HCT116 (cell line): ENCODE data around the gene CAPN15. TPM values are rescaled to one million over a fixed set of nuclear protein-coding genes. Genes with fewer than 3 reads are reported as not detected.

Source experiments
- ATAC-seq: fragments of 200-7000 bp; cut with Tn5 transposase; 2 replicates; pipeline ENCODE4 v1.9.1; 2020; ENCODE audit warnings: mild to moderate bottlenecking, moderate library complexity
- BruUV-seq: library from RNA; stranded (reverse); fragments of 400-500 nt; replicated peaks from 2 replicates; lab custom pipeline; 2021; lab: Mats Ljungman, UMichigan
- CTCF ChIA-PET: fragments of 300-600 bp; sonication (Branson Sonifier 250); formaldehyde crosslinking; loops from one replicate; lab custom pipeline; 2021; ENCODE audit warnings: antibody characterized with exemption; lab: Charles Lee
- POLR2A ChIA-PET: fragments of 300-600, 350-600 bp; sonication (Branson Sonifier 250); formaldehyde crosslinking; loops from one replicate; lab custom pipeline; 2021; ENCODE audit warnings: antibody characterized with exemption; lab: Charles Lee
- RAD21 ChIA-PET, 2 experiments: fragments of 300-600 bp; sonication (Branson Sonifier 250); formaldehyde crosslinking; loops; one replicate each; lab custom pipeline; 2023; ENCODE audit warnings: low total read pairs in 2 of 2; ENCODE audit not compliant: uncharacterized antibody in 2 of 2, unreplicated experiment in 2 of 2, low non-redundant PET in 1 of 2; lab: Charles Lee
- DNase-seq: peaks from one replicate; pipeline ENCODE4 v3.0.0-alpha.2; 2010; ENCODE audit warnings: low read depth, low spot score
- H2AFZ ChIP-seq: fragments of 200-600 bp; shearing (Covaris generic), sonication (generic); 2 replicates; pipeline ENCODE4 v1.6.1; 2017; ENCODE audit warnings: low read depth, mixed run types, mixed read lengths, antibody characterized with exemption, low read length; ENCODE audit not compliant: poor library complexity, severe bottlenecking
- H3K27ac ChIP-seq: 2 replicates; pipeline ENCODE4 v1.5.1; 2012; ENCODE audit warnings: low read depth, low read length
- H3K27me3 ChIP-seq: fragments of 200-600 bp; sonication (generic); 2 replicates; pipeline ENCODE4 v1.6.1; 2016; ENCODE audit warnings: mixed run types, low read length, mixed read lengths; ENCODE audit not compliant: insufficient read depth
- H3K36me3 ChIP-seq, 2 experiments: fragments of 200-500 bp in 1 of 2; fragments of 200-600 bp in 1 of 2; sonication (Bioruptor generic) in 1 of 2; sonication (generic) in 1 of 2; 2 replicates each; pipeline versions ENCODE4 v1.5.1 to v1.6.1; 2014 to 2016; ENCODE audit warnings: low read length in 2 of 2, inconsistent platforms in 1 of 2, mixed read lengths in 1 of 2, mixed run types in 1 of 2; ENCODE audit not compliant: insufficient read depth in 2 of 2, control insufficient read depth in 1 of 2
- H3K4me1 ChIP-seq, 2 experiments: fragments of 200-600 bp in 1 of 2; sonication (generic) in 1 of 2; 2 replicates each; pipeline versions ENCODE4 v1.5.1 to v1.6.1; 2012 to 2017; ENCODE audit warnings: low read length in 2 of 2, inconsistent platforms in 1 of 2, mild to moderate bottlenecking in 1 of 2, mixed read lengths in 1 of 2, mixed run types in 1 of 2, moderate library complexity in 1 of 2; ENCODE audit not compliant: insufficient read depth in 2 of 2, control insufficient read depth in 1 of 2
- H3K4me2 ChIP-seq: fragments of 200-600 bp; sonication (generic); 2 replicates; pipeline ENCODE4 v1.6.1; 2017; ENCODE audit warnings: mixed run types, low read length, mixed read lengths
- H3K4me3 ChIP-seq, 2 experiments: fragments of 200-600 bp in 1 of 2; sonication (generic) in 1 of 2; replicated peaks in 1 of 2; 2 replicates each; pipeline ENCODE4 v1.5.1; 2011 to 2016; ENCODE audit warnings: low read length in 2 of 2, control low read depth in 1 of 2, low read depth in 1 of 2, mild to moderate bottlenecking in 1 of 2, mixed read lengths in 1 of 2, mixed run types in 1 of 2
- H3K79me2 ChIP-seq: fragments of 200-600 bp; sonication (generic); 2 replicates; pipeline ENCODE4 v1.6.1; 2017; ENCODE audit warnings: mild to moderate bottlenecking, mixed run types, low read length, moderate library complexity, mixed read lengths; ENCODE audit not compliant: insufficient read depth
- H3K9ac ChIP-seq: fragments of 200-600 bp; sonication (generic); 2 replicates; pipeline ENCODE4 v1.6.1; 2016; ENCODE audit warnings: low read length, mixed read lengths
- H3K9me2 ChIP-seq: fragments of 200-600 bp; sonication (generic), shearing (Covaris generic); 2 replicates; pipeline ENCODE4 v1.6.1; 2017; ENCODE audit warnings: mixed run types, mild to moderate bottlenecking, moderate library complexity; ENCODE audit not compliant: insufficient read depth
- H3K9me3 ChIP-seq, 2 experiments: fragments of 200-500 bp in 1 of 2; fragments of 200-600 bp in 1 of 2; sonication (Bioruptor generic) in 1 of 2; sonication (generic) in 1 of 2; 2 replicates each; pipeline ENCODE4 v1.6.1; 2014 to 2017; ENCODE audit warnings: low read length in 2 of 2, mixed read lengths in 2 of 2, inconsistent platforms in 1 of 2, low read depth in 1 of 2, mild to moderate bottlenecking in 1 of 2, mixed run types in 1 of 2, moderate library complexity in 1 of 2; ENCODE audit not compliant: control insufficient read depth in 1 of 2, insufficient read depth in 1 of 2
- H4K20me1 ChIP-seq: fragments of 200-600 bp; sonication (generic), shearing (Covaris generic); 2 replicates; pipeline ENCODE4 v1.6.1; 2017; ENCODE audit warnings: mixed run types, mild to moderate bottlenecking, moderate library complexity; ENCODE audit not compliant: insufficient read depth
- CBX3 ChIP-seq: IDR thresholded peaks from 2 replicates; pipeline ENCODE4 v1.6.1; 2012; ENCODE audit warnings: low read depth
- CEBPB ChIP-seq: IDR thresholded peaks from 2 replicates; pipeline ENCODE4 v1.6.1; 2012; ENCODE audit warnings: low read depth
- EZH2 ChIP-seq: fragments of 200-600 bp; sonication (generic); IDR thresholded peaks from 2 replicates; pipeline ENCODE4 v1.6.1; 2017; ENCODE audit warnings: antibody characterized with exemption, mixed run types
- FOSL1 ChIP-seq: IDR thresholded peaks from 2 replicates; pipeline ENCODE4 v1.6.1; 2012; ENCODE audit warnings: low read depth
- POLR2AphosphoS5 ChIP-seq: IDR thresholded peaks from 2 replicates; pipeline ENCODE4 v1.6.1; 2011; ENCODE audit warnings: mild to moderate bottlenecking, low read depth, low read length, moderate library complexity
- SP1 ChIP-seq: IDR thresholded peaks from 2 replicates; pipeline ENCODE4 v1.6.1; 2012; ENCODE audit warnings: low read depth
- SRF ChIP-seq: IDR thresholded peaks from 2 replicates; pipeline ENCODE4 v1.6.1; 2012; ENCODE audit warnings: low read depth
- YY1 ChIP-seq: IDR thresholded peaks from 2 replicates; pipeline ENCODE4 v1.6.1; 2011; ENCODE audit warnings: low read length, low read depth, moderate library complexity, mild to moderate bottlenecking; ENCODE audit not compliant: insufficient replicate concordance; ENCODE audit errors: extremely low read depth
- intact Hi-C: fragments of 100-400 bp; cut with micrococcal nuclease; formaldehyde crosslinking; loops from 2 replicates; pipeline ENCODE4 v1.10.0; 2022
- total RNA-seq: library from RNA; stranded (reverse); gene quantifications from one replicate; pipeline ENCODE4 v1.2.1, GENCODE V29; 2021; ENCODE audit not compliant: unreplicated experiment
- TF ChIP-seq, protein P1 (sequence below), 3 experiments: fragments of 200-600 bp in 1 of 3; sonication (generic) in 1 of 3; IDR thresholded peaks in 2 of 3; conservative IDR thresholded peaks in 1 of 3; 2 replicates each; pipeline ENCODE4 v1.5.1; 2012 to 2017; ENCODE audit warnings: low read depth in 2 of 3, low read length in 2 of 3, antibody characterized with exemption in 1 of 3, borderline replicate concordance in 1 of 3, control low read depth in 1 of 3, mild to moderate bottlenecking in 1 of 3, mixed read lengths in 1 of 3, mixed run types in 1 of 3, moderate library complexity in 1 of 3; ENCODE audit not compliant: insufficient read depth in 1 of 3
- TF ChIP-seq, protein P2 (sequence below): IDR thresholded peaks from 2 replicates; pipeline ENCODE4 v1.6.1; 2011; ENCODE audit warnings: mild to moderate bottlenecking, low read length, moderate library complexity; ENCODE audit not compliant: insufficient replicate concordance; ENCODE audit errors: extremely low read depth

The CAPN15 gene
- total RNA-seq, 1 experiment from 2014 or later, result 39.0 TPM

DNA sequence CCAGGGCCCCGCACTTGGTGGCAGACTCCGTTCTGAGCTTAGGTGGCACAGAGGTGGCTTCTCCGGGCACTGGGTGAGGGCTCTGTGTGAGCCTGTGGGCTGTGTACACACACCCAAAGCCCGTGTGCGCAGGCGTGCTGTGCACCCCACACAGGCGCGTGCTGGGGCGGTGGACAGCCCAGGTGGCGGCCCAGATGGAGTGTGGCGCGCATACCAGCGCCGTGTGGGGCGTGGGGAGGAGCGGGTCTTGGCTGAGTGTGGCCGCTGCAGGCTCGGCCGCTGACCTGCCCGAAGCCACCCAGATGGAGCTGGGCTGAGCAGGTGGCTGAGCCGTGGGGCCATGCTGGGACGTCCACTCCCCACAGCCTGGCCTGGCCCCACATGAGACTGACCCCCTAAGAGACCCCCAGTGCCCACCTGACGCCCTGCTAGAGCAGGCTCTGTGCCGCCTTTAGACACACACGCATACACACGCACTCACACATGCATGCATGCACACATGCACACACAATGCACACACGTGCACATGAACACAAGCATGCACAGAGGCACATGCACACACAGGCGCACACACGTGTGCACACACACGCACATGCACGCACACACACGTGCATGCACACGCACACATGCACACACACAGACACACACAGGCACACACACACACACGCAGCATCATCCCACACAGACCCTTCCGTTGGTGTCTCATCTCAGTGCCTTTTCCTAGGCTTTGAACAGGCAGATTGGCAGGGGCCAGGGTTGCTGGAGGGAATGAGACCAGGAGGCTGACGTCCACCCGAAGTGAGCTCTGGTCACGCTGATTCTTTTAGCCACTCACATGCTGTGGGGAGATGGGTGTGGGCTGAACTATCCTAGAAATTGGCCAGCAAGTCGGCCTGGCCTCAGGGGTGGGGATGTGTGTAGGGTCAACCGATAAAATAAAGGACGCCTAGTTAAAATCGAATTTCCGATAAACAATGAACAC lies 34.7 kb downstream of the CAPN15 start:
- Histone ChIP-seq H3K9me3 (no peaks in the 10 kb centered on the region), H3K9ac (no peak overlapping the region), H3K27me3 (no peaks in the 10 kb centered on the region), H3K4me1 (peaks cover 0 to 3% of the 10 kb centered on the region in 2 experiments; a peak in 1 of 4 replicates), H3K27ac (no peak overlapping the region), H2AFZ (no peak overlapping the region), H3K9me2 (no peaks in the 10 kb centered on the region), H3K79me2 (no peaks in the 10 kb centered on the region), H4K20me1 (no peaks in the 10 kb centered on the region), H3K4me2 (no peak overlapping the region), H3K36me3 (no peaks in the 10 kb centered on the region), H3K4me3 (no peak overlapping the region)
- TF ChIP-seq CBX3 (no peak), FOSL1 (no peak), EZH2 (no peak), POLR2AphosphoS5 (no peak), CEBPB (no peak), SP1 (no peak), YY1 (no peak), SRF (no peak)
- TF ChIP-seq, protein P1, sequence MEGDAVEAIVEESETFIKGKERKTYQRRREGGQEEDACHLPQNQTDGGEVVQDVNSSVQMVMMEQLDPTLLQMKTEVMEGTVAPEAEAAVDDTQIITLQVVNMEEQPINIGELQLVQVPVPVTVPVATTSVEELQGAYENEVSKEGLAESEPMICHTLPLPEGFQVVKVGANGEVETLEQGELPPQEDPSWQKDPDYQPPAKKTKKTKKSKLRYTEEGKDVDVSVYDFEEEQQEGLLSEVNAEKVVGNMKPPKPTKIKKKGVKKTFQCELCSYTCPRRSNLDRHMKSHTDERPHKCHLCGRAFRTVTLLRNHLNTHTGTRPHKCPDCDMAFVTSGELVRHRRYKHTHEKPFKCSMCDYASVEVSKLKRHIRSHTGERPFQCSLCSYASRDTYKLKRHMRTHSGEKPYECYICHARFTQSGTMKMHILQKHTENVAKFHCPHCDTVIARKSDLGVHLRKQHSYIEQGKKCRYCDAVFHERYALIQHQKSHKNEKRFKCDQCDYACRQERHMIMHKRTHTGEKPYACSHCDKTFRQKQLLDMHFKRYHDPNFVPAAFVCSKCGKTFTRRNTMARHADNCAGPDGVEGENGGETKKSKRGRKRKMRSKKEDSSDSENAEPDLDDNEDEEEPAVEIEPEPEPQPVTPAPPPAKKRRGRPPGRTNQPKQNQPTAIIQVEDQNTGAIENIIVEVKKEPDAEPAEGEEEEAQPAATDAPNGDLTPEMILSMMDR (IDR thresholded peaks at IDR 0.05 in 2 of 3, conservative IDR thresholded peaks at IDR 0.05 in 1 of 3; ENCODE audit: borderline replicate concordance in 1 of 3, insufficient read depth in 1 of 3, low read depth in 2 of 3, low read length in 2 of 3), result no peak
- TF ChIP-seq, protein P2, sequence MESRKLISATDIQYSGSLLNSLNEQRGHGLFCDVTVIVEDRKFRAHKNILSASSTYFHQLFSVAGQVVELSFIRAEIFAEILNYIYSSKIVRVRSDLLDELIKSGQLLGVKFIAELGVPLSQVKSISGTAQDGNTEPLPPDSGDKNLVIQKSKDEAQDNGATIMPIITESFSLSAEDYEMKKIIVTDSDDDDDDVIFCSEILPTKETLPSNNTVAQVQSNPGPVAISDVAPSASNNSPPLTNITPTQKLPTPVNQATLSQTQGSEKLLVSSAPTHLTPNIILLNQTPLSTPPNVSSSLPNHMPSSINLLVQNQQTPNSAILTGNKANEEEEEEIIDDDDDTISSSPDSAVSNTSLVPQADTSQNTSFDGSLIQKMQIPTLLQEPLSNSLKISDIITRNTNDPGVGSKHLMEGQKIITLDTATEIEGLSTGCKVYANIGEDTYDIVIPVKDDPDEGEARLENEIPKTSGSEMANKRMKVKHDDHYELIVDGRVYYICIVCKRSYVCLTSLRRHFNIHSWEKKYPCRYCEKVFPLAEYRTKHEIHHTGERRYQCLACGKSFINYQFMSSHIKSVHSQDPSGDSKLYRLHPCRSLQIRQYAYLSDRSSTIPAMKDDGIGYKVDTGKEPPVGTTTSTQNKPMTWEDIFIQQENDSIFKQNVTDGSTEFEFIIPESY, result no peak
- intact Hi-C loops, result no loop called here
- DNase-seq (no peak), ATAC-seq (no peak)
- RAD21 ChIA-PET, result no interaction called here
- BruUV-seq, result no TSS peak
- POLR2A ChIA-PET, result no interaction called here
- CTCF ChIA-PET, result no interaction called here
